NCI-H2196 (cell line): Measurements from ENCODE around the gene AGPAT4.

Experiments used
- DNase-seq: peaks from one replicate; lab custom pipeline; 2025; ENCODE audit not compliant: unreplicated experiment; lab: John Stamatoyannopoulos, UW

Gene AGPAT4

GRCh38 chr6:161080263-161080970, 193.4 kb downstream of the AGPAT4 start:
- DNase-seq, result no peak
